NCI-H345 (cell line): Measurements from ENCODE around the gene PAM.
"Not testable (repeated sequence)": the region's sequence is repeated elsewhere in the genome, so short reads cannot be mapped to it uniquely, and the experiment has no call there.

Source experiments
- DNase-seq: peaks from one replicate; lab custom pipeline; 2025; lab: John Stamatoyannopoulos, UW

PAM gene

GRCh38 chr5:103000089-103000488 is 245.0 kb downstream of the PAM start:
- DNase-seq, result no peak

DNA sequence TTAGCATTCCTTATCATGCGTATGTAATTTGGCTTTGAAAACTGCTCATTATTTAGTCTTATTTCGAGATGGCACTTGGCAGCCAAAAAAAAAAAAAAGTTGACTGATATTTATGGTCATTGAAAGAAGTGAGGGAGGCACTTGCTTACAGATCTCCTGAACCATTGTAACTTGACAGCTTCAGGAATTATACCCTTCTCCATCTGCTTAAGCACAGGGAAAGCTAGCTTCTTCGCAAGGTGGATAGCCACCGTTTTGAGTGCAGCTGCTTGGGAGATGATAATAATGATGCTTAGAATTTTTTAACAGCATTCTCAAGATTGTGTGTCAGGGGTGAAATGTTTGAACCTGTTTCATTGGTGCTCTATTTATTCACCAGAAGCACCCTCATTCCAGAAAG is 248.8 kb downstream of the PAM start:
- no peak for DNase-seq

DNA sequence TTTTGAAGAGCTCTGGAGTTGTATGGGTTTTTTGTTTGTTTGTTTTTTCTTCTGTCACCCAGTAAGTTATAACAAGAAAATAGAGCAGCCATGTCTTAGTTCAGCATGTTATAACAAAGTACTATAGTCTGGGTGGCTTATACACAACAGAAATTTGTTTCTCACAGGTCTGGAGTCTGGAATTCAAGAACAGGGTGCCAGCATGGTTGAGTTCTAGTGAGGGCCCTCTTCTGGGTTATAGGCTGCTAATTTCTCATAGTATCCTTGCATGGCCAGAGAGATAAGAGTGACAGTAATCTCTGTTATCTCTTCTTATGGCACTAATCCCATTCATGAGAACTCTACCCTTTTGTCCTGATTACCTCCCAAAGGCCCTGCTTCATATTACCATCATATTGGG is 250.2 kb downstream of the PAM start:
- DNase-seq, result no peak

GRCh38 chr5:103006921-103007320 is 251.8 kb downstream of the PAM start:
- no peak for DNase-seq

DNA sequence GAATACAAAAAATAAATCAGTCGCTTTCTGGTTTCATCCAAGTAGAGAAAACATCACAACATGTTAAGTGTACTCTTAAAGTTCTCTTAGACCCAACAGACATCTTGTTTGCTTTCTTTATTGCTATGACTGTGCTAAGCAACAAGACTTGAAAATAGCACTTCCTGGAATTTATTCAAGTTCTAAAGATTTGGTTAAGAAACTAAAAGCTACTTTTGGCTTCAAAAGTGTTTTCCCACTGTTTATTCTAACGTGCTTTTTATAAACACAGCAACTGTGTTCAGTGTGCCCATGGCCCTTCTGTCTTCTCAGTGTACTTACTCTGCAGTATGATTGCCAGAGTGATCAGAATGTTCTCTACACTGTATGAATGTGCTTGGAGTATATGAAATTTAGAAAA is 255.1 kb downstream of the PAM start:
- DNase-seq, result no peak

DNA sequence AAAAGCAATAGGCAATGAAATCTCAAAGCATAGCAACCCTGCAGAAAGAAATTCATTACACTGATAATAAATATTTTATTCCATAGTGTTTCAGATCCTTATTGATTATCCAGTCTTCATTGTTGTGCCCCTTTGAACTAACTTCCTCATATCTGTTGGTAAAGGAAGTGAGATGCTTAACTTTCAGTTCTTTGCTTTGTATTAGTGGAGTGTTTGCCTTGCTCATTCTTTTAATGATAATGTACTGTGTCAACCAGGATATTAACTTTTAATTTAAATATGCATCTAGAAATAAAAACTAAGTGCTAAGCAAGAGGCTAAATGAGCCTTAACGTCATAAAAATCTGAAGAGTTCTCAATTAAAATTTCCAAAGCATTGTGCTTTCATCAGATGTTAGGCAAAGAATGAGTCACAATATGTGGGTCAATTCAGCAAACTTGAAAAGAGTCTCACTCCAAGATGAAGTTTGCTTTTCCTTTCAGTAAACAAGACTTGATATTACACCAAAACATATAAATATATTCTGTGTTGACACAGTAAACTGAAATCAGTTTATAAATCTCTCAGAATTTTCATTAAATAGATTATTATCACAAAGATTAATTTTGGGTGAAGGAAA is 258.9 kb downstream of the PAM start:
- no peak for DNase-seq

- no peak for DNase-seq
Observed at GRCh38 chr5:103014983-103015382, 259.9 kb downstream of the PAM start.

DNA sequence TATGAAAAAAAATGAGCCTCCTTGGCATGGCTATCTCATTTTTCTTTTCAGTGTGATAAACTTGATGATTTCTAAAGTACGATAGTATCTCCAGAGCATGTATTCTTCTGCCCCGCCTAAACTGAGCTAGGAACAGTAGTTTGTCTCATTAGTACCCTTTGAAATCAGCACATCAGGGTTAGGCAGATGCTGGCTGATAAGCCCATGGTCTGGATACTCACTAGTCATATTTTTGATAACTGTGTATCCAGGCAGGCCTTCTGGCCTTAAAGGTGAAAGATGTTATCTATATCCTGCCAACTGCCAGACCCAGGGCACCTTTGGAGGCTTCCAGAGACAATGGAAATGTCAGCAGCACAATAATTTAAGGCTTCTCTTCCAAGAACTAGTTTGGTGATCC is 261.1 kb downstream of the PAM start:
- no peak for DNase-seq

GRCh38 chr5:103019804-103020203 is 264.7 kb downstream of the PAM start:
- DNase-seq, result no peak

DNA sequence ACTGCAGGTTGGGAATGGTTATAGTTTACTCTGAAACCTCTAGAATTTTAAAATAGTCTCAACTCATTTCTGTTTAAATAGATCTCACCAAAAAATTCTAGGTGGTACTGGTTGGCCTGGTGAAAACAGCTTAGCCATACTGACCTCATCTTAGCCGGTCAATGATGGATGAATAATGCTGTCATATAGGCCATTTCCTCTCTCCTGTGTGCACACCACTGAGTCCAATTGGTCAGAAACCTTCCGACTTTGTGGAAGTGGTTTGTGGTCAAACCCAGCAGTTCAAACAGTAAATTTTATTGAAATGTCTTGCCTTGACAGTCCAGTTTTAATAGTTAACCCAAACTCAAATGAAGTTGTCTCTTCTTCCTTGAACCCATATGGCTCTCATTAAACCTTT is 266.2 kb downstream of the PAM start:
- no peak for DNase-seq

GRCh38 chr5:103027267-103027666 is 272.2 kb downstream of the PAM start:
- DNase-seq, result no peak

DNA sequence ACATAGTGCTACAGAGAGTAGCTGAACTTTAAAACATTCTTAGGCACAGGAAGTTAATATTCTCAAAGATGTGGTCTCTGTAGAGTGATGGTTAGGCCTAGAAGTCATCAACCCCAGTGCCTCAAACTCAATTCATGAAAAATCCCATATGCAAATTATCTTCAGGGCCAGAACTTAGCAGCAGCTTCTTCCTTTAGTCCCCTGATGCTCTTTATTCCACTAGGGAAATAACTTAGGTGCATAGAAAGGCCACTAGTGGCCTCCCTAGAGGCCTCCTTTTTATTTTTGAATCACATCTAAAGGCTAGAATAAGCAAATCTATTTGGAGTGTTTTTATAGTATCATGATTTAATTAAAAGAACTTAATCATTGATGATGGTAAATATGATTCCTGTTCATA is 276.5 kb downstream of the PAM start:
- DNase-seq, result no peak

DNA sequence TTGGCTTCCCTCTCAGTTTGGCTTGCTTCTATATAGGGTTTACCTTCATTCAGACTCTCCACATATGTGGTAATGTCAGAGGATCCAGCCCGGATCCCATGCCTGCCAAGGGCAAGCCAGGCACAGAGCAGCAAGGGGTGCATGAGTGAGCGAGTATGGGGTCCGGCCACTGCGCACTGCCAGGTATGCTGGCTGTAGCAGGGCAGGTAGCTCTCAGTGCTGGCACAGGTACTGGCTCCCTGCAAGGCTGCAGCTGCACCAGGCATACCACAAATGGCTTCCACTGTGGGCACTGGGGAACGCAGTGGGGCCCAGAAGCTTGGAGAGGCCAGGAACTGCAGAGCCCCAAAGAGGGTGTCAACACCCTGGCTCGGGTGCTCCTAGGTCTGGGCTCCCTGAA is 278.6 kb downstream of the PAM start:
- no peak for DNase-seq

DNA sequence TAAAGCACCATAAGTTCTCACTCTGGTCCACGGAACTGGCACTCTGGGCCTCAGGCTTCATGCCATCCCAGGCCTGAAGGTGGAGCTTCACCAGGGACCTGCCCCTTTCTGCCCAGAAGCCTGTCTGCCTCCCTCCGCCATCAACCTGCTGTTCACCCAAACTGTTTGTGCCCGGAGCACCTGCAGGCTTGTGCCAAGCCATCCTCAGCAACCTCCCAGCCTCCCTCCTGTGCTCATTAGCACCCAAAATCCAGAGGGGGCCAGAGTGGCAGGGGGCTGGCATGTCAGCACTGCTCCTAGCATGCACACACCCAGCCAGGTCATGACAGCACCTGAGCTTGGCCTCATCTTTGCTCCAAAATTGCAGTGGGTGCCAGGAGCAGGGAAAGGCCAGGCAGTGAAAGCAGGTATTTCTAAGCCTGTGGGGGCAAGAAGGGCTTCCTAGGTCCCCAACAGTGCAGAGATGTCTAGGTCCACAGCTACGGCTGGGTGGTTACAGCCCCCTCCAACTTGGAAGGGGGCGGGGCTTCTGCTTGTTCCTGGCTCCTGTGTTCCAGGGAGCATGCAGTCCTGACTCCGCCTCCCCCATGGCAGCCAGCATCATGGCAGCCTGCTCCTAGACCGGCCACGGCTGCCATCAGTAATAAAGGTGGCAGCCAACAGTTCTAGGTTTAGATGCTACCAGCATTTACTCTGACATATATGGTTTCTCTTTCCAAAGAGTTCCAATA is 279.7 kb downstream of the PAM start:
- DNase-seq, result no peak

DNA sequence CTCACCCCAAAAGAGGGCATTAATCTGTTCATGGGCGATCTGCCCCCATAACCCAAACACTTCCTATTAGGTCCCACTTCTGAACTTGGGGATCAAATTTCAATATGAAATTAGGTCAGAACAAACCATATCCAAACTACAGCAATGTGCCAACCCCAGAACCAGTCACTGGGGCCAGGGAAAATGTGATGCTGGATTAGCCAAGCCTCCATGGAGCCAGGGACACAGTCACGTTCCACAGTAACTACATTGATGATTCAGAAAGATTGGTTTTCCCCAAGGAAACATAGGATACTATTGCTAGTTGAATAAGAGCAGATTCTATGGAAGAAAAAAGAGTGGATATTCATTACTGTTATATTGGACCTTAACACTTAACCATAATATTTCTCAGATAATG is 280.6 kb downstream of the PAM start:
- DNase-seq, result no peak

DNA sequence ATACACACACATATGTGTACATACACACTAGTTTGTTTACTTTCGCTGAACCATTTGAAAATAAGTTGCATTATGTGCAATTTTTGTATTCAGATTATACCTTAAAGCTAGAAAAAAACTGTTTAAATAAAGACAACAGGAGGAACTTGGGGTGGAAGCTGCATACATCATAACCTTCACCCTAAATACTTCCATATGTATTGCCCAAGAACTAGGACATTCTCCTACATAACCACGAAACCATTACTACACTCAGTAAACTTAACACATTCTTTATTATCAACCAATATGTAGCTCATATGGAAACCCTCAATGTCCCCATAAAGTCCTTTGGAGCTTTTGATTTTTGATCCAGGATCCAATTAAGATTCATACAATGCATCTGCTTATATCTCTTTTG is 281.5 kb downstream of the PAM start:
- no peak for DNase-seq

DNA sequence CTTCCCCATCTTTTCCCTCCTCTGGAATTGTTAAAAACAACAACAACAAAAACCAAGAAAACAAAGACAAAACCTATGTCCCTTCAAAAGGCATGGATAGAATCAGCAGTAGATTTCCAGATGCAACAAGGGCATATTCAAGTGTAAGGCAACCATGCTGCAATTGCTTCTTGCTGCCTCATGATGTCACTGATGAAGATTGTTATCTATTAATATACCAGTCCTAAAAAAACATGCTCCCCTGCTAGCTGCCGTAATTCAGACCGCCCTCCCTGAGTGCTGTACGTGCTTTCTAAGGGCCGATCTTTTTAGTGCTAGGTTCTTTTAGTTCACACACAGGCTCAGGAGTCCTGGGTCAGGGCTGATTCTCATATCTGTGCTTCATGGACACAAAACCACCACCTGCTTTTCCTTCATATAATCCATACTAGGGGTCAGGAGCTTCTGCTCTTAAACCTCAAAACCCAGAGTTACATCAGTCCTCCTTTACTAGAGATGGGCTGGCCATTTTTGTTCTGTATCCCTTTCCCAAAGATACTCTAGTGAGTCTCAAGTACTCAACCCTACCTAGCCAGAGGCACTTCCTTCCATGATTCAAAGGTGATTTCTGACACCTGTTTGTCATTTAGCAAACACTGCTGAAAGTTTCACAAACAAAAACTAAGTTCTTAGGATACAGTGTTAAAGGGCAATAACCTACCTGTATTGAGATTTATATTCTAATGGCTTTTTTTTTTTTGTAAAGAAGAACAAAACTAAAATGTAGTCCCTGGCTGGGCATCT is 282.8 kb downstream of the PAM start:
- no peak for DNase-seq

- DNase-seq, result peak; percentile 50
Observed at GRCh38 chr5:103041071-103041676, 286.1 kb downstream of the PAM start.

DNA sequence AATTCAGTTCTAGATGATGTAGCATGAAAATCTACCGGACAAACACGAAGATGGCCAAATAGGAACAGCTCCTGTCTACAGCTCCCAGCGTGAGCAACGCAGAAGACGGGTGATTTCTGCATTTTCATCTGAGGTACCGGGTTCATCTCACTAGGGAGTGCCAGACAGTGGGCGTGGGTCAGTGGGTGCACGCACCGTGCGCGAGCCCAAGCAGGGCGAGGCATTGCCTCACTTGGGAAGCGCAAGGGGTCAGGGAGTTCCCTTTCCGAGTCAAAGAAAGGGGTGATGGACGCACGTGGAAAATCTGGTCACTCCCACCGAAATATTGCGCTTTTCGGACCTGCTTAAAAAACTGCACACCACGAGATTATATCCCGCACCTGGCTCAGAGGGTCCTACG is 291.6 kb downstream of the PAM start:
- DNase-seq, result not testable (repeated sequence)

GRCh38 chr5:103057208-103058130 is 302.4 kb downstream of the PAM start:
- DNase-seq, result no peak

DNA sequence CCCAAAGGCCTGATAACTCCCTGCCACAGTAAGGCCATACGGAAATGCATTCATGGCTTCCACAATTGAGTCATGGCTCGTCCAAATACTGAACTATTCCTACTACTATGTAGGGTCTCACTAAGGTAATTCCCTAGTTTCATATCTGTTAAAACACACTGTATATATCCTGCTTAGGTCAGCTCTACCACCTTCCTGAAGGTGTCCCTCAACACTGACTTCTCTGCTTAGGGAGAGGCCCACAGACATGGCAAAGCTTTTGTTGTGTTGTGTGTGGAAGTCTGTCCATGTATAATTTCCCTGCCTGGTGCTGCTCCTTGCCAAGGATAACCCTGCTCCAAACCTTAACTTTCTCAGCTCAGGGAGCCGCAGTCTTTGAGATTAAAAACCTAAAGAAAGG is 304.4 kb downstream of the PAM start:
- DNase-seq, result no peak
